Neural progenitor cell (in vitro differentiated cells): ENCODE measurements around the gene MANBA. TPM values are rescaled to one million over a fixed set of nuclear protein-coding genes. Genes with fewer than 3 reads are reported as not detected.

Source experiments
- DNase-seq: peaks from one replicate; pipeline ENCODE4 v3.0.0-alpha.2; 2016; ENCODE audit warnings: low spot score
- H2AFZ ChIP-seq: fragments of 200-600 bp; sonication (generic); replicated peaks from 2 replicates; pipeline ENCODE4 v1.6.1; 2016; ENCODE audit warnings: antibody characterized with exemption
- H3F3A ChIP-seq: fragments of 200-600 bp; sonication (generic); 2 replicates; pipeline ENCODE4 v1.6.1; 2016; ENCODE audit warnings: antibody characterized with exemption, low read depth
- H3K27ac ChIP-seq: fragments of 200-600 bp; sonication (generic); 2 replicates; pipeline ENCODE4 v1.5.1; 2016; ENCODE audit warnings: mild to moderate bottlenecking
- H3K27me3 ChIP-seq: fragments of 200-600 bp; sonication (generic); 2 replicates; pipeline ENCODE4 v1.6.1; 2016; ENCODE audit warnings: mild to moderate bottlenecking, moderate library complexity
- H3K36me3 ChIP-seq: fragments of 200-600 bp; sonication (generic); 2 replicates; pipeline ENCODE4 v1.5.1; 2016
- H3K4me1 ChIP-seq: fragments of 200-600 bp; sonication (generic); 2 replicates; pipeline ENCODE4 v1.6.1; 2016; ENCODE audit warnings: mixed run types
- H3K4me2 ChIP-seq: fragments of 200-600 bp; sonication (generic); 2 replicates; pipeline ENCODE4 v1.6.1; 2016
- H3K4me3 ChIP-seq: fragments of 200-600 bp; sonication (generic); 2 replicates; pipeline ENCODE4 v1.5.1; 2016
- H3K79me2 ChIP-seq: fragments of 200-600 bp; sonication (generic); 2 replicates; pipeline ENCODE4 v1.6.1; 2016; ENCODE audit warnings: low read depth
- H3K9ac ChIP-seq: fragments of 200-600 bp; sonication (generic); 2 replicates; pipeline ENCODE4 v1.6.1; 2016
- H3K9me3 ChIP-seq: fragments of 200-600 bp; sonication (generic); 2 replicates; pipeline ENCODE4 v1.5.1; 2016; ENCODE audit warnings: low read depth
- H4K20me1 ChIP-seq: fragments of 200-600 bp; sonication (generic); 2 replicates; pipeline ENCODE4 v1.6.1; 2016; ENCODE audit warnings: low read depth
- H3K27ac Mint-ChIP-seq: 3 replicates; pipeline ENCODE4 v1.8.0; 2021; ENCODE audit warnings: mixed read lengths
- H3K27me3 Mint-ChIP-seq: 2 replicates; pipeline ENCODE4 v1.8.0; 2022; ENCODE audit warnings: low read depth, mild to moderate bottlenecking, inconsistent platforms, moderate library complexity, mixed read lengths; ENCODE audit not compliant: insufficient read depth
- H3K36me3 Mint-ChIP-seq: 3 replicates; pipeline ENCODE4 v1.8.0; 2021; ENCODE audit warnings: mixed read lengths
- H3K4me1 Mint-ChIP-seq: 3 replicates; pipeline ENCODE4 v1.8.0; 2021; ENCODE audit warnings: mixed read lengths
- H3K4me3 Mint-ChIP-seq: 3 replicates; pipeline ENCODE4 v1.8.0; 2021; ENCODE audit warnings: mild to moderate bottlenecking, moderate library complexity, mixed read lengths
- H3K9me3 Mint-ChIP-seq: 3 replicates; pipeline ENCODE4 v1.8.0; 2020; ENCODE audit warnings: mixed read lengths
- EZH2 ChIP-seq: fragments of 200-600 bp; sonication (generic); IDR thresholded peaks from 2 replicates; pipeline ENCODE4 v1.6.1; 2017; ENCODE audit warnings: antibody characterized with exemption, mild to moderate bottlenecking, moderate library complexity
- EZH2phosphoT487 ChIP-seq: fragments of 200-600 bp; sonication (generic); IDR thresholded peaks from 2 replicates; pipeline ENCODE4 v1.6.1; 2017; ENCODE audit warnings: antibody characterized with exemption
- total RNA-seq: library from RNA; depleted of rRNA; stranded (reverse); fragments of >200 nt; gene quantifications from 2 replicates; pipeline ENCODE4 v1.2.3, GENCODE V29; 2015; ENCODE audit warnings: low replicate concordance
- TF ChIP-seq, protein P1 (sequence below): fragments of 200-600 bp; sonication (generic); IDR thresholded peaks from 2 replicates; pipeline ENCODE4 v1.5.1; 2017; ENCODE audit warnings: antibody characterized with exemption, mild to moderate bottlenecking

The MANBA gene
- total RNA-seq, 1 donor from 2014 or later, result 53.4 TPM

DNA sequence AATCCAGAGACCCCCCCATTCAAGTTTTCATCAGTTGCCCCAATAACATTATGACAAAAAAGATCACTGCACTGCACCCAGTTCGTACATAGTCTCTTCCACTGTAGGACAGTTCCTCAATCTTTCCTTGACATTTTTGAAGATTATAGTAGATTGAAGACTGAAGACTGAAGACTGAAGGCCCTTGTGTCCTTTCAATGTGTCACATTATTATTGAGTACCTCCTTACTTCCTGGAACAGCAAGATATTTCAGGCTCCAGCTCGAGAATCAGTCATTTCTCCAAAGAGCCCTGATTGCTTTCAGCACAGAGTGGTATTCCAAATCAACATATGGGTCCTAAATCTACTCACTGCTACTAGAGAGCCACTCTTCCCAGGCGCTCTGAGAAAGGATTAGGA, 75.0 kb downstream of the MANBA start:
- TF ChIP-seq, protein P1, sequence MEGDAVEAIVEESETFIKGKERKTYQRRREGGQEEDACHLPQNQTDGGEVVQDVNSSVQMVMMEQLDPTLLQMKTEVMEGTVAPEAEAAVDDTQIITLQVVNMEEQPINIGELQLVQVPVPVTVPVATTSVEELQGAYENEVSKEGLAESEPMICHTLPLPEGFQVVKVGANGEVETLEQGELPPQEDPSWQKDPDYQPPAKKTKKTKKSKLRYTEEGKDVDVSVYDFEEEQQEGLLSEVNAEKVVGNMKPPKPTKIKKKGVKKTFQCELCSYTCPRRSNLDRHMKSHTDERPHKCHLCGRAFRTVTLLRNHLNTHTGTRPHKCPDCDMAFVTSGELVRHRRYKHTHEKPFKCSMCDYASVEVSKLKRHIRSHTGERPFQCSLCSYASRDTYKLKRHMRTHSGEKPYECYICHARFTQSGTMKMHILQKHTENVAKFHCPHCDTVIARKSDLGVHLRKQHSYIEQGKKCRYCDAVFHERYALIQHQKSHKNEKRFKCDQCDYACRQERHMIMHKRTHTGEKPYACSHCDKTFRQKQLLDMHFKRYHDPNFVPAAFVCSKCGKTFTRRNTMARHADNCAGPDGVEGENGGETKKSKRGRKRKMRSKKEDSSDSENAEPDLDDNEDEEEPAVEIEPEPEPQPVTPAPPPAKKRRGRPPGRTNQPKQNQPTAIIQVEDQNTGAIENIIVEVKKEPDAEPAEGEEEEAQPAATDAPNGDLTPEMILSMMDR, result no peak
- TF ChIP-seq EZH2phosphoT487 (no peak), EZH2 (no peak)
- H3K36me3 Mint-ChIP-seq, result no peaks in the 10 kb centered on the region

DNA sequence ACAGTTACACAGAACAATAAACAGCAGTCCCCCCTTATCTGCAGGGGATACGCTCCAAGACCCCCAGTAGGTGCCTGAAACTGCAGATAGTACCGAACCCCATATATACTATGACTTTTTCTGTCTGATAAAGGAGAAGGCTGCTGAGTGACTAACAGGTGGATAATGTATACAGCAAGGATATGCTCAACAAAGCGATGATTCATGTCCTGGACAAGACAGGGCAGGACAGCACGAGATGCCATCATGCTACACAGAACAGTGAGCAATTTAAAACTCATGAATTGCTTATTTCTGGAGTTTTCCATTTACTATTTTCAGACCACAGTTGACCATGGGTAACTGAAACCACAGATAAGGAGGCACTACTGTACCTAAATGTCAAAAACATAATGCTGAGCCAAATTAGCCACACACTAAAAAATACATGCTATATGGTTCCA, 76.1 kb downstream of the MANBA start:
- no peaks in the 10 kb centered on the region for H3K79me2 ChIP-seq
- peaks cover 2% of the 10 kb centered on the region for H3K36me3 ChIP-seq
- H3K4me3 ChIP-seq, result no peak overlapping the region
- Mint-ChIP-seq H3K27me3 (no peaks in the 10 kb centered on the region), H3K9me3 (no peaks in the 10 kb centered on the region), H3K27ac (no peak overlapping the region), H3K36me3 (no peaks in the 10 kb centered on the region), H3K4me3 (no peak overlapping the region), H3K4me1 (no peaks in the 10 kb centered on the region)
- H3K4me2 ChIP-seq, result no peak overlapping the region
- H3K4me1 ChIP-seq, result no peaks in the 10 kb centered on the region
- no peaks in the 10 kb centered on the region for H3K27me3 ChIP-seq
- no peak overlapping the region for H3K9ac ChIP-seq
- no peaks in the 10 kb centered on the region for H3F3A ChIP-seq
- no peaks in the 10 kb centered on the region for H3K9me3 ChIP-seq
- no peak for DNase-seq
- no peaks in the 10 kb centered on the region for H4K20me1 ChIP-seq
- no peak overlapping the region for H2AFZ ChIP-seq
- TF ChIP-seq, protein P1, result no peak
- TF ChIP-seq EZH2phosphoT487 (no peak), EZH2 (no peak)
- no peak overlapping the region for H3K27ac ChIP-seq

More for the DNA sequence above, 75.0 kb downstream of the MANBA start:
- no peaks in the 10 kb centered on the region for H3K9me3 Mint-ChIP-seq
- no peaks in the 10 kb centered on the region for H3K27me3 Mint-ChIP-seq
- no peaks in the 10 kb centered on the region for H3K27me3 ChIP-seq
- H3F3A ChIP-seq, result no peaks in the 10 kb centered on the region
- no peaks in the 10 kb centered on the region for H4K20me1 ChIP-seq
- H3K27ac Mint-ChIP-seq, result no peak overlapping the region
- H3K36me3 ChIP-seq, result peaks cover 7% of the 10 kb centered on the region
- H2AFZ ChIP-seq, result no peak overlapping the region
- H3K79me2 ChIP-seq, result no peaks in the 10 kb centered on the region
- no peaks in the 10 kb centered on the region for H3K9me3 ChIP-seq
- H3K27ac ChIP-seq, result no peak overlapping the region
- DNase-seq, result no peak
- H3K4me2 ChIP-seq, result no peak overlapping the region
- no peak overlapping the region for H3K4me3 Mint-ChIP-seq
- no peaks in the 10 kb centered on the region for H3K4me1 ChIP-seq
- no peaks in the 10 kb centered on the region for H3K4me1 Mint-ChIP-seq
- no peak overlapping the region for H3K4me3 ChIP-seq
- no peak overlapping the region for H3K9ac ChIP-seq

DNA sequence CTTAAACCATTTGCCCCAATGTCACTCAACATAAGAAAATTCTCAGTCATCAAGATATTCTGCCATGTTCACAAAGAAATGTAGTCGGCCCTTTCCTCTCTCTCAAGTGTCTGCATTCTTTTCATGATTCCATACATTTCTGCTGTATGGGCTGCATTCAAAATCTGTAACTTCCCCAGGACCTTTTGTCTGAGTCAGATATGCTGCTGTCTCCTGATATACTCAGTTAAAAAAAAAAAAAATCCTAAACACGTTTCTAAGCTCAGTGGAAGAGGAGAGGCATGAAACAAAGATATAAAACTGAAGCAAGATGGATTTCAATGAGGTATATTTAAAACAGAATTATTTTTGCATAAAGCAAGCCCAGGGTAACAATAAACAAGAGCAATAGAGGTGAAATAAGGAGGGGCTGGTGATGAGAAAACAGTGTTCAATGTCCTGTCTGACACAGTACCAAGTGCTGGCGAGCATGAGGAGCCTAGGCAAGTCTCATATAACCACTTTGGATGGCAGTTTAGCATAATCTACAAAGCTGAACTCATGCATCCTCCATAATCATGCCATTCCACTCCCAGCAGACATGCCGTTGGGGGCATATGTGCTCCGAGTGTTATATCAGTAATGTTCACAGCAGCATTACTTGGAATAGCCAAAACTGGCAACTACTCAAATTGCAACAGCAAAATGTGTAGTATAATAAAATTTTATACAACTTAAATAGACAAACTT, 76.7 kb downstream of the MANBA start:
- Histone ChIP-seq H3K4me1 (no peaks in the 10 kb centered on the region), H3K9ac (no peak overlapping the region), H3K36me3 (no peaks in the 10 kb centered on the region), H3K27me3 (no peaks in the 10 kb centered on the region), H4K20me1 (no peaks in the 10 kb centered on the region), H3F3A (no peaks in the 10 kb centered on the region), H3K27ac (no peak overlapping the region), H3K4me3 (no peak overlapping the region), H2AFZ (no peak overlapping the region), H3K9me3 (no peaks in the 10 kb centered on the region), H3K4me2 (no peak overlapping the region), H3K79me2 (no peaks in the 10 kb centered on the region)
- Mint-ChIP-seq H3K9me3 (no peaks in the 10 kb centered on the region), H3K27me3 (no peaks in the 10 kb centered on the region), H3K27ac (no peak overlapping the region), H3K4me3 (no peak overlapping the region), H3K4me1 (no peaks in the 10 kb centered on the region), H3K36me3 (no peaks in the 10 kb centered on the region)
- no peak for DNase-seq
- TF ChIP-seq, protein P1, result no peak
- TF ChIP-seq EZH2phosphoT487 (no peak), EZH2 (no peak)
